Measurements from ENCODE around the gene ACOD1.

Gene ACOD1

GRCh38 chr13:76982061-76982460, 33.8 kb downstream of the ACOD1 start:
- TF ChIP-seq CTCF (IDR thresholded peaks at IDR 0.05; ENCODE audit: low read depth, low read length) (no peak), EZH2phosphoT487 (IDR thresholded peaks at IDR 0.05; ENCODE audit: low read depth) (no peak)
- Histone ChIP-seq H3K9me3 (ENCODE audit: insufficient read depth, low read length) (no peaks in the 10 kb centered on the region), H3K27ac (ENCODE audit: low read length) (no peak overlapping the region), H2AFZ (ENCODE audit: low read depth, low read length) (peak overlapping the region; percentile 47; the same call in 1 of the 2 replicates), H3K79me2 (ENCODE audit: low read length) (no peaks in the 10 kb centered on the region), H3K9ac (ENCODE audit: low read length) (no peak overlapping the region), H3K27me3 (ENCODE audit: low read depth, low read length) (peaks cover 30% of the 10 kb centered on the region), H3K4me1 (ENCODE audit: low read length) (peaks cover 9% of the 10 kb centered on the region; the same call in 1 of the 2 replicates), H3K36me3 (replicated peaks; ENCODE audit: low read depth, low read length) (no peaks in the 10 kb centered on the region), H3K4me3 (ENCODE audit: low read length) (no peak overlapping the region), H4K20me1 (ENCODE audit: insufficient read depth, low read length) (no peaks in the 10 kb centered on the region), H3K4me2 (ENCODE audit: low read length) (no peak overlapping the region)

- Histone ChIP-seq H4K20me1 (ENCODE audit: insufficient read depth, low read length) (no peaks in the 10 kb centered on the region), H3K9ac (ENCODE audit: low read length) (no peak overlapping the region), H3K9me3 (ENCODE audit: insufficient read depth, low read length) (no peaks in the 10 kb centered on the region), H3K79me2 (ENCODE audit: low read length) (no peaks in the 10 kb centered on the region), H2AFZ (ENCODE audit: low read depth, low read length) (no peak overlapping the region), H3K27me3 (ENCODE audit: low read depth, low read length) (peaks cover 23% of the 10 kb centered on the region), H3K4me1 (ENCODE audit: low read length) (peaks cover 9% of the 10 kb centered on the region; the same call in 1 of the 2 replicates), H3K27ac (ENCODE audit: low read length) (no peak overlapping the region), H3K4me2 (ENCODE audit: low read length) (no peak overlapping the region), H3K36me3 (replicated peaks; ENCODE audit: low read depth, low read length) (no peaks in the 10 kb centered on the region), H3K4me3 (ENCODE audit: low read length) (no peak overlapping the region)
- TF ChIP-seq CTCF (IDR thresholded peaks at IDR 0.05; ENCODE audit: low read depth, low read length): no peak
- no peak for TF ChIP-seq EZH2phosphoT487 (IDR thresholded peaks at IDR 0.05; ENCODE audit: low read depth)
Observed at GRCh38 chr13:76983676-76984075, 35.4 kb downstream of the ACOD1 start.

- peak overlapping the region; percentile 93 for H3K9ac ChIP-seq (ENCODE audit: low read length)
- H3K27ac ChIP-seq (ENCODE audit: low read length): peak overlapping the region; percentile 68
- TF ChIP-seq EZH2phosphoT487 (IDR thresholded peaks at IDR 0.05; ENCODE audit: low read depth) (no peak), CTCF (IDR thresholded peaks at IDR 0.05; ENCODE audit: low read depth, low read length) (no peak)
Observed at GRCh38 chr13:76991432-76991795, 43.1 kb downstream of the ACOD1 start.

GRCh38 chr13:76991796-76992547, 43.7 kb downstream of the ACOD1 start, which contains the start of gene CLN5:
Gene CLN5 (plus strand): TSS chr13:76992081. CDS start chr13:76992099, 18 bp downstream.
- Histone ChIP-seq H3K27me3 (ENCODE audit: low read depth, low read length) (no peaks in the 10 kb centered on the region), H3K9ac (ENCODE audit: low read length) (peak within 1 kb of the TSS; percentile 93), H3K9me3 (ENCODE audit: insufficient read depth, low read length) (no peaks in the 10 kb centered on the region), H4K20me1 (ENCODE audit: insufficient read depth, low read length) (no peaks in the 10 kb centered on the region), H3K4me1 (ENCODE audit: low read length) (peaks cover 12% of the 10 kb centered on the region), H3K4me3 (ENCODE audit: low read length) (peak within 1 kb of the TSS; percentile 84), H3K36me3 (replicated peaks; ENCODE audit: low read depth, low read length) (peaks cover 20% of the 10 kb centered on the region), H3K4me2 (ENCODE audit: low read length) (peak within 1 kb of the TSS; percentile 94), H3K27ac (ENCODE audit: low read length) (peak within 1 kb of the TSS; percentile 68), H2AFZ (ENCODE audit: low read depth, low read length) (peak within 1 kb of the TSS; percentile 97), H3K79me2 (ENCODE audit: low read length) (peaks cover 21% of the 10 kb centered on the region)
- TF ChIP-seq EZH2phosphoT487 (IDR thresholded peaks at IDR 0.05; ENCODE audit: low read depth) (no peak), CTCF (IDR thresholded peaks at IDR 0.05; ENCODE audit: low read depth, low read length) (no peak)

More at GRCh38 chr13:76991432-76991795, 43.1 kb downstream of the ACOD1 start:
- H3K79me2 ChIP-seq (ENCODE audit: low read length): peaks cover 21% of the 10 kb centered on the region
- H2AFZ ChIP-seq (ENCODE audit: low read depth, low read length): peak overlapping the region; percentile 97
- H3K9me3 ChIP-seq (ENCODE audit: insufficient read depth, low read length): no peaks in the 10 kb centered on the region
- H3K4me1 ChIP-seq (ENCODE audit: low read length): peaks cover 12% of the 10 kb centered on the region
- H3K27me3 ChIP-seq (ENCODE audit: low read depth, low read length): no peaks in the 10 kb centered on the region
- H3K36me3 ChIP-seq (replicated peaks; ENCODE audit: low read depth, low read length): peaks cover 20% of the 10 kb centered on the region
- peak overlapping the region; percentile 94 for H3K4me2 ChIP-seq (ENCODE audit: low read length)
- peak overlapping the region; percentile 84 for H3K4me3 ChIP-seq (ENCODE audit: low read length)
- H4K20me1 ChIP-seq (ENCODE audit: insufficient read depth, low read length): no peaks in the 10 kb centered on the region
